Stimulated activated CD4-positive, alpha-beta T cell treated with anti-CD3 and anti-CD28 coated beads, Interleukin-2, amount 100 ng/mL, for 48 hours (primary cell): ENCODE data around the gene APLP1.
"Not testable (repeated sequence)": the region's sequence is repeated elsewhere in the genome, so short reads cannot be mapped to it uniquely, and the experiment has no call there.

Source experiments
- DNase-seq, 2 donors: peaks; one replicate each; pipeline ENCODE4 v3.0.0-alpha.2; 2020

Gene APLP1

DNA sequence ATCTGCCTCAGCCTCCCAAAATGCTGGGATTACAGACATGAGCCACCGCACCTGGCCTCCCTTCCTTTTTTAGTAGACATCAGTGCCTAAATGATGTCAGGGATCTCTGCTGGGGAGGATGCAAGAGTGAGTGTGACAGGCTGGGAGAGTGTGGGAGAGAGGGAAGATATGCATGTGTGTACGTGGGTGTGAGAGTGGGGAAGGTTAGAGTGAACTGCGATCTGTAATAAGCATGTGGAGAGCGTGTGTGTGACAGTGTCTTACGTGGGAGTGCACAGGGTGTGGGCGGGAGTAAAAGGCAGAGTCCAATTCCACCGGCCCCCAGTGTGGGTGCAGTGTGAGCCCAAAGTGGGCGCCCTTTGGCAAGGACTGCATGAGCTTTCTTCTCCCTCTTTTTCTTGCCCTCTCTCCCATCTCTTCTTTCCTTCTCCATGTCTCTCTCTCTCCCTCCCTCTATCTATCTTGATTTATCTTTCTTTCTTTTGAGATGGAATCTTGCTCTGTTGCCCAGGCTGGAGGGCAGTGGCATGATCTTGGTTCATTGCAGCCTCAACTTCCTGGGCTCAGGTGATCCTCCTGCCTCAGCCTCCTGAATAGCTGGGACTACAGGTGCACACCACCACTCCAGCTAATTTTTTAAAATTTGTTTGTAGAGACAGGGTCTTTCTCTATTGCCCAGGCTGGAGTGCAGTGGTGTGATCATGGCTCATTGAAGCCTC is 15.2 kb upstream of the APLP1 start:
- DNase-seq: no peak

- no peak for DNase-seq
Observed at GRCh38 chr19:35856546-35857149, 11.7 kb upstream of the APLP1 start, which contains the start of gene KIRREL2. Gene KIRREL2, plus strand, starts transcription at chr19:35856911. Its CDS starts 209 bp downstream, at chr19:35857120.

- no peak for DNase-seq
Observed at GRCh38 chr19:35858311-35858710, 10.1 kb upstream of the APLP1 start.

DNA sequence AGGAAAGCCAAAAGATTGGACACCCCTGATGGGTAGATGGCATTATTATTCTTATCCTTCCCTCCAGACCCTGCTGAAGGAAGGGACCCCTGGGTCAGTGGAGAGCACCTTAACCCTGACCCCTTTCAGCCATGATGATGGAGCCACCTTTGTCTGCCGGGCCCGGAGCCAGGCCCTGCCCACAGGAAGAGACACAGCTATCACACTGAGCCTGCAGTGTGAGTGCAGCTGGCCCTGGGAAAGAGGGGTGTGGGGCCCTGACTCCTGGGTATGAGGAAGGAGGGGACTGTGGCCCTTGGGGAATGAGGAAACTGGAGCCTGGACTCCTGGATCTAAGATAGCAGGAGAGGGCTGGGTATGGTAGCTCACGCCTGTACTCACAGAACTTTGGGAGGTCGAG is 9.0 kb upstream of the APLP1 start:
- DNase-seq: no peak

DNA sequence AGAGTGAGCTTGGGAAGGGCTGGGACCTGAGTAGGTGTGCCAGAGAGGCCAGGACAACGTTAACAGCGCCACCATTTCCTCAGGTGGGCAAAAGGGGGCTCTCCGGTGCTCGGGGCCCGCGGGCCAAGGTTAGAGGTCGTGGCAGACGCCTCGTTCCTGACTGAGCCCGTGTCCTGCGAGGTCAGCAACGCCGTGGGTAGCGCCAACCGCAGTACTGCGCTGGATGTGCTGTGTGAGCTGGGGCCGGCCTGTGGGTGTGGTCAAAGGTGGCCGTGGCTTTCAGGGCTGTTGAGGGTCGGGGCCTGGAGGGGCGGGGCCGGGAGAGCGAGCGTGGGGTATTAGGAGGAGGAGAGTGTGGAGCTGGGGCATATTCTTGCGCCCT is 7.9 kb upstream of the APLP1 start:
- DNase-seq: no peak

DNA sequence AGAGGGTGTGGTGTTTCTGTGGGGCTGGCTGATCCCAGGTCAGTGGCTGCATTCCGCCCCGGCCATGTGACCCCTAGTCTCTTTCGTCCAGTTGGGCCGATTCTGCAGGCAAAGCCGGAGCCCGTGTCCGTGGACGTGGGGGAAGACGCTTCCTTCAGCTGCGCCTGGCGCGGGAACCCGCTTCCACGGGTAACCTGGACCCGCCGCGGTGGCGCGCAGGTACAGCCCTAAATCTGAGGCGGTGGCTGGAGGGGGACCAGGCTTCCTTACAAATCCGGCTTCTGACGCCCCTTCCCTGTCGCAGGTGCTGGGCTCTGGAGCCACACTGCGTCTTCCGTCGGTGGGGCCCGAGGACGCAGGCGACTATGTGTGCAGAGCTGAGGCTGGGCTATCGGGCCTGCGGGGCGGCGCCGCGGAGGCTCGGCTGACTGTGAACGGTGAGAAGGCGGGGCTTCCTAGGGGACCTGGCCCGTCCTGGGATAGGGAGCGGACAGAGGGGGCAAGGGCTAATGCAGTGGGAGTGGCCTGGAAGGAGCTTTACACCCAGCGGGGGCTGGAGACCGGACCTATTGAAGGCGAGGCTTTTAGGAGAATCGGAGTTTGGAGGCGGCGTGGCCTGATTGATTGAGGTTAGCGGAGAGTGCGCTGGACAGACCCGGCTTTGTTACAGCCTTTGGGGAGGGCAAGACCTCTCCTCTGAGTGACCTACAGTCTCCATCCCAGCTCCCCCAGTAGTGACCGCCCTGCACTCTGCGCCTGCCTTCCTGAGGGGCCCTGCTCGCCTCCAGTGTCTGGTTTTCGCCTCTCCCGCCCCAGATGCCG is 7.3 kb upstream of the APLP1 start:
- DNase-seq: no peak

- DNase-seq: no peak
Observed at GRCh38 chr19:35861640-35862160, 6.7 kb upstream of the APLP1 start.

DNA sequence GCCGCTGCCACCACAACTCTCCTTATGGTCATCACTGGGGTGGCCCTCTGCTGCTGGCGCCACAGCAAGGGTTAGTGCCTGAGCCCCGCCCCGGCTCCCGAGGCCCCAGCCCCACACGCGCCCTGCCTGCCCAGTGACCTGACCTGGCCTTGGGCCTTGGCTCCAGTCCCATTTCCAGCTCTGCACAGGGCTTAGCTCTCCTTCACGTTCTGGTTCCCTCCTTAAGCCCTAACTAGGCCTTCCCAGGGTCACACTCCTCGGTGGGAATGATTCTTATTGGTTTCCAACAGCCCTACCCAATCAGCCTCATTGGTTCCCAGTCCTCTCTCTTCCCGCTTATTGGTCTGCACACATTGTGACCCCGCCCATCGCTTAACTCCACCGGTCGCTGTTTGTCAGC is 5.8 kb upstream of the APLP1 start:
- DNase-seq: no peak

- DNase-seq: no peak
Observed at GRCh38 chr19:35863018-35863417, 5.4 kb upstream of the APLP1 start.

DNA sequence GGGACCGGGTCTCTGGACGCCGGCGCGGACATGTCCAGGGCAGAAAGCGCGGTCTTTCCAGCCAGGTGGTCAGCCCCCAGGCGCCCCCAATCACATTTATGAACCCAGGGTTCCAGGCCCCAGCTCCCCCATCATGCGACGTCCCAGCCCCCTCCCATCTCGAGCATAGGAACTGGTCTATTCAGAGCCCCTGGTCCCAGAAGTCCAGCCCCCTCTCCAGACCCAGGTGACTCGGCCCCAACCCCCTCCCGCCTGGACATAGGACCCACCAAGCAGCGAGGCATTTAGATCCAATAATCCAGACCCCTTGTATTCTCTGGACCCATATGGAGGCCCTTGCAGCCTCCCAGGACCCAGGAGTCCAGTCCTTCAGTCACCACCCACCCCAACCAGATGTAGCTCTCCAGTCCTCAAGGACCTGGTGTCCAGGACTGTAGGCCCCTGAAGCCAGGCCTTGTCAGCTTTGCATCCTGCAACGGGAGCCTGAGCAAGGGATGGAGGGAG is 501 bp downstream of the APLP1 start:
- no peak for DNase-seq

DNA sequence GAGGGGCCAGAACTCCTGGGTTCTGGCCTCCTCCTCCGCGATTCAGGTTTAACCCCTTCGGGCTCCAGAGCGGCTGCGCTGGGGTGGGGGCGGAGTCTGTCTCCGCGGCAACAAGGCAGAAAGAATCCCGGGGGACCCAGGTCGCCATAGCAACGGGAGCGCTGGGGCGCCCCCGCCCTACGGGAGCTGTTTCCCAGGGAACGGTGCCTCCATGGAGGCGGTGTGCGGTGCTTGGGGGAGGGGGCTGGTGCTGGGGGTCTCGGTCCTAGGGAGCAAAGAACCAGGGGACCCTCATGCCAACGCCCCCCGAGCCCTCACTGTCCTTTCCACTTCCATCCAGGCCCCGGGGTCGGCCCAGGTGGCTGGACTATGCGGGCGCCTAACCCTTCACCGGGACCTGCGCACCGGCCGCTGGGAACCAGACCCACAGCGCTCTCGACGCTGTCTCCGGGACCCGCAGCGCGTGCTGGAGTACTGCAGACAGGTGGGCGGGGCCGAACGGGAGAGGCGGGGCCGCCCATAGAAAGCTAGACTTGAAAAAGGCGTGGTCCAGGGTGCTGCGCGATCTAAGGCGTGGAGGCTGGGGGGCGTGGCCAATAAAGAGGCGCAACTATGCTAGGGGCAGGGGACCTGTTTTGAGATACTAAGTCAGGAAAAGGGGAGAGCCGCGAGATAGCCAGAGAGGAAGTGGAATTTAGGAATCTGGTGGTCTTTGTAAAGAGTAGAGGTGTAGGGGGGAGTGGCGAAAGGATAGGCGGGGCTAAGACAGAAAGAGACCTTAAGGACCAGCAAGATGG is 1.2 kb downstream of the APLP1 start:
- DNase-seq: peak; percentile 80 to 82

- not testable (repeated sequence) for DNase-seq
Observed at GRCh38 chr19:35870124-35870736, 1.9 kb downstream of the APLP1 start.

DNA sequence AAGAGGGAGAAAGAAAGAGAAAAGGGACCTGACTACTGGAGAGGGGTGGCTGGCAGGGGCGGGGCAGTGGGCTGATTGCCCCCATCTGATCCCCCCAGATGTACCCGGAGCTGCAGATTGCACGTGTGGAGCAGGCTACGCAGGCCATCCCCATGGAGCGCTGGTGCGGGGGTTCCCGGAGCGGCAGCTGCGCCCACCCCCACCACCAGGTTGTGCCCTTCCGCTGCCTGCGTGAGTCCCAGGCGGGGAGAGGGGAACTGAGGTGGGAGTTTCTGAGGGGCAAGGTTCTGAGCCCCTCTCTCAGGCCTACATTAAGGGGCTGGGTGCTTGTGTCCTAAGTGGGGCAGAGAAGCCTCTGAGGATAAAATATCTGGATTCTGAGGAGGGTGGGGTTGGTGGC is 2.4 kb downstream of the APLP1 start:
- no peak for DNase-seq

GRCh38 chr19:35871611-35872010 is 3.2 kb downstream of the APLP1 start:
- DNase-seq: no peak

DNA sequence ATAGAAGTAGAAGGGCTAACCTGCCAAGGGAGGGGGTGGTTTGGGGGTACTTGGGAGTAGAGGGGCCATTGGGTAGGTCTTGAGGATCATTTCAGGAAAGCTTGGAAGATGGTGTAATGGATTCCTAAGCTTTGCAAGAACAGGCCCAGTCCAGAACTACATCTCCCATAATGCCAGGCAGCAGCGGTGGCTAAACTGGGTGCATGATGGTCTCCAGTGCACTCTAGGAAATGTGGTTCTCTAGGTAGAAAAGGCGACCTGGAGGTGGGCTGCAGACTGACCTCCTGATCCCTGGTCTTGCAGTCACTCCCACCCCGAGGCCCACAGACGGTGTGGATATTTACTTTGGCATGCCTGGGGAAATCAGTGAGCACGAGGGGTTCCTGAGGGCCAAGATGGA is 3.8 kb downstream of the APLP1 start:
- no peak for DNase-seq

GRCh38 chr19:35874392-35874930 is 6.1 kb downstream of the APLP1 start:
- DNase-seq: no peak

DNA sequence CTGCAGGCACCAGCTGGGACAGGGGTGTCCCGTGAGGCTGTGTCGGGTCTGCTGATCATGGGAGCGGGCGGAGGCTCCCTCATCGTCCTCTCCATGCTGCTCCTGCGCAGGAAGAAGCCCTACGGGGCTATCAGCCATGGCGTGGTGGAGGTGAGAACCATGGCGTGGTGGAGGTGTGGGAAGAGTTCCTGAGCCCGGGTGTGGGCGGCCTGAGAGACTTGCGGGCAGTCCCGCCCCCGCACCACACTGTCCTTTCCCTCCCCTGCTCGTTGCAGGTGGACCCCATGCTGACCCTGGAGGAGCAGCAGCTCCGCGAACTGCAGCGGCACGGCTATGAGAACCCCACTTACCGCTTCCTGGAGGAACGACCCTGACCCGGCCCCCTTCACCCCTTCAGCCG is 10.7 kb downstream of the APLP1 start:
- no peak for DNase-seq

DNA sequence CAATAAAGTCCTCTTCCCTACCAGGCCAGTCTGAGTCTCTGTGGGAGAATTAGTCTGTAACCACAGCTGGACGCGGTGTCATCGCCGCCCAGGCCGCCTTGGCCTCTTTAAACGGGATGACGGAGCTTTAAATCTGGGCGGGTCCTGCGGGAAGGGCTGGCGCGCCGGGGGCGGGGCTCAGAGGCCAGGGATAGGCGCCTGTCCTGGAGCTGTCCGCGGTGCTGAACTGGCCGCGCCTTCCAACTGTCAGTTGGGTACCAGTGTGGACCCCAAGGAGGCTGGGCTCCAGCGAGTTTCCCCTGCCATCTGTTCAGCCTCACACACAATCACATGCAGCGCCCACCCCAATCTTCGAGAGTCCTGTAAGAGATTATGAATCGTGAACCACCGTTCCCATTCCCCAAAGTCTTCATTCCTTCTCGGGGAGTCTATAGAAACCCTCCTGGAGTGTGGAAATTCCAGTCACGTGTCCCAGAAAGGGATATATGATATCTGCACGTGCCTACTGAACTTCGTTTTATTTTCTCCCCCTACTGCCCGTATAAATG is 11.5 kb downstream of the APLP1 start:
- peak; percentile 86 to 90 for DNase-seq

- no peak for DNase-seq
Observed at GRCh38 chr19:35882114-35882832, 13.9 kb downstream of the APLP1 start.

DNA sequence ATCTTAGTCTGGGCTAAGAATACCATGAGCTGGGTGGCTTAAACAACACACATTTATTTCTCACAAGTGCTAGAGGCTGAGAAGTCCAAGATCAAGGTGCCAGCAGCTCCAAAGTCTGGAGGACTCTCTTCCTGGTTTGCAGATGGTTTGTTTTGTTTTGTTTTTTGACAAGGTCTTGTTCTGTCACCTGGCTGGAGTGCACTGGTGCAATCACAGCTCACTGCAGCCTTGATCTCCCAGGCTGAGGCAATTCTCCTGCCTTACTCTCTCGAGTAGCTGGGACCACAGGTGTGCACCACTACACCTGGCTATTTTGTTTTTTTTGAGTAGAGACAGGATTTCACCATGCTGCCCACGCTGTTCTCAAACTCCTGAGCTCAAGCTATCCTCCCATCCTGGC is 15.5 kb downstream of the APLP1 start:
- no peak for DNase-seq

- no peak for DNase-seq
Observed at GRCh38 chr19:35885225-35885738, 16.9 kb downstream of the APLP1 start.
